Measurements from ENCODE around the gene S100A7A.

S100A7A gene

GRCh38 chr1:153392822-153393221 lies 23.5 kb upstream of the S100A7A start:
- TF ChIP-seq CTCF (IDR thresholded peaks at IDR 0.05; ENCODE audit: control insufficient read depth, insufficient read depth, low read depth, low read length, missing control alignments): no peak
- H3K4me3 ChIP-seq (ENCODE audit: control insufficient read depth, low read depth, low read length): no peak overlapping the region
- no peak for DNase-seq (ENCODE audit: low read depth)

- no peak for TF ChIP-seq CTCF (IDR thresholded peaks at IDR 0.05; ENCODE audit: control insufficient read depth, insufficient read depth, low read depth, low read length, missing control alignments)
- DNase-seq (ENCODE audit: low read depth): no peak
- H3K4me3 ChIP-seq (ENCODE audit: control insufficient read depth, low read depth, low read length): no peak overlapping the region
These were observed 22.4 kb upstream of the S100A7A start for GRCh38 chr1:153393926-153394325.

- TF ChIP-seq CTCF (IDR thresholded peaks at IDR 0.05; ENCODE audit: control insufficient read depth, insufficient read depth, low read depth, low read length, missing control alignments): no peak
- no peak for DNase-seq (ENCODE audit: low read depth)
- H3K4me3 ChIP-seq (ENCODE audit: control insufficient read depth, low read depth, low read length): no peak overlapping the region
These were observed 21.9 kb upstream of the S100A7A start for GRCh38 chr1:153394391-153394790.

- no peak overlapping the region for H3K4me3 ChIP-seq (ENCODE audit: control insufficient read depth, low read depth, low read length)
- no peak for DNase-seq (ENCODE audit: low read depth)
- no peak for TF ChIP-seq CTCF (IDR thresholded peaks at IDR 0.05; ENCODE audit: control insufficient read depth, insufficient read depth, low read depth, low read length, missing control alignments)
These were observed 21.1 kb upstream of the S100A7A start for GRCh38 chr1:153395136-153395685.

- DNase-seq (ENCODE audit: low read depth): no peak
- H3K4me3 ChIP-seq (ENCODE audit: control insufficient read depth, low read depth, low read length): no peak overlapping the region
- no peak for TF ChIP-seq CTCF (IDR thresholded peaks at IDR 0.05; ENCODE audit: control insufficient read depth, insufficient read depth, low read depth, low read length, missing control alignments)
These were observed 20.5 kb upstream of the S100A7A start for GRCh38 chr1:153395776-153396175.

- TF ChIP-seq CTCF (IDR thresholded peaks at IDR 0.05; ENCODE audit: control insufficient read depth, insufficient read depth, low read depth, low read length, missing control alignments): no peak
- DNase-seq (ENCODE audit: low read depth): no peak
- H3K4me3 ChIP-seq (ENCODE audit: control insufficient read depth, low read depth, low read length): no peak overlapping the region
These were observed 19.9 kb upstream of the S100A7A start for GRCh38 chr1:153396461-153396860.
